Measurements from ENCODE around the gene LAMTOR4. TPM values are rescaled to one million over a fixed set of nuclear protein-coding genes. Genes with fewer than 3 reads are reported as not detected.
"Not testable (repeated sequence)": the region's sequence is repeated elsewhere in the genome, so short reads cannot be mapped to it uniquely, and the experiment has no call there.

The LAMTOR4 gene
- total RNA-seq, 1 experiment from 2014 or later: 54.8 TPM

DNA sequence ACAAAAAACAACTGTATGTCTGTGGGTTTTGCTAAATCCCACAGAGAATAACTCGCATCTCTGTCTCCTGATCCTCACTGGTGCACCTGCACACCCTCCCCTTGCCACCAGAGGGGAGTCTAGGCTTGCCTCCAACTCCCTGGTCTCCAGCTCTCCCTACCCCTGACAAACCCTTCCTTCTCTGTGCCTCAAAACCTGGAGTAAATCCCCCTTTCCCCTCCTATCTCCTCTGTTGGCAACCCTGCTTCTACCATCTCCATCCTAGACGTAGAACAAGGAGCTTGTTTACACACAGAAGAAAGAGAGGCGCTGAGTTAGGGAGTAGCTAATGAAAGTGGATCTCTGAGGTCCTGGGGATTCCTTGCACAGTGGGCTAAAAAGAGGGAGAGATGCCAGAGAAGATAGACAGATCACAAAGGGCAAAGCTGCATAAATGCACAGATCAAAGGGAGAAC, 16.0 kb upstream of the LAMTOR4 start:
- Histone ChIP-seq H3K27me3 (no peaks in the 10 kb centered on the region), H3K4me3 (no peak overlapping the region)
- DNase-seq: peak; percentile 29

DNA sequence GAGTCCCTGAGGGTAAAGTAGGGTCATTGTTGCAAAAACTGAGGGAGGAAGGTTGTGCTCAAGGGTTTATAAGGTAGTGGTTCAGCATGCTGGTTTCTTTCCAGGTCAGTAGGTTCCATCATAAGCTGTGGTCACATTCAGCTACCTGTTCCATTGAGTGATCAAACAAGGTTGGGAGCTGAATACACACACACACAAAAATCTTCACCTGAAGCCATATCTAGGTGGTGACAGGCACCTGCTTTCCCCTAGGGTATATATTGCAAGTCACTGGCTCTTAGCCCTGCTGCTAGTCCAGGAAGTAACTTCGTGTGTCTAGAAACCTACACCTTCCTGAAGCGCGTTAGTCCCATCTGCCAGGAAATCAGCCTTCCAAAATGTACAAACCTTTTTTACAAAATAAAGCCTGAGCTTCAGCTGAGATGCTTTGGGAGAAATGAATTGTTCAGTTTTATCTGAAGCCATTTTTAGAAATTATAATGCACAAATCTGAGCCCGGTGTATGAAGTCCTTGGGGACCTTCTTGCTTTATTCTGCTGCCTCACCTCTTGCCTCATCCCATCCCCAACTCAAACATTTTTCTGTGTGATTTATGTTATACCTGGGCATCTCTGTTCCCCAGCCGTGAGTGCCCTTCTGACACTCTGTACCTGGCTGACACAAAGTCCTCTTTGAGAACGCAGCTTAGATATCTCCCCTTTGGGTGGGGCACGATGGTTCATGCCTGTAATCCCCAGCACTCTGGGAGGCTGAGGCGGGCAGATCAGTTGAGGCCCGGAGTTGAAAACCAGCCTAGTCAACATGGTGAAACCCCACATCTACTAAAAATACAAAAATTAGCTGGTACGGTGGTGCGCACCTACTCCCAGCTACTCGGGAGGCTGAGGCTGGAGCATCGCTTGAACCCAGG, 10.6 kb upstream of the LAMTOR4 start:
- Histone ChIP-seq H3K36me3 (no peaks in the 10 kb centered on the region), H3K27me3 (no peaks in the 10 kb centered on the region), H3K9me3 (no peaks in the 10 kb centered on the region), H3K4me3 (no peak overlapping the region)
- no peak for DNase-seq

More for the DNA sequence above, 16.0 kb upstream of the LAMTOR4 start:
- Histone ChIP-seq H3K9me3 (no peaks in the 10 kb centered on the region), H3K36me3 (no peaks in the 10 kb centered on the region)

DNA sequence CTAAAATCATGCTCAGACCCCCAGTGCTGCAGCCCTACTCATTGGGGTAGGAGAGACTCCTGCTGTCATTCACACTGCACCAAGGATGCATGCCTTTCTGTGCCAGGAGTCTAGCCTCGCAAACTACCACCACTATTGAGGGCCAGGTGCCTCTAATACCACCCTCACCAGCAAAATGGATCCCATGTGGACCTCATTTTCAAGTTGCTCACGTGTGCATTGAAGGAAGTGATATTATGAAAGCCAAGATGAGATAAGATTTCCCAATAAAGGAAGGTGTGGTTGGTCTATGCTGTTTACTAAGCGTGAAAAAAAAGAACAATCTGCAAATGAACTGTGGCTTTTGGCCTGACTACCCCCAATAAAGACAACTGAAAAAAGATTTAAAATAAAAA, 7.2 kb upstream of the LAMTOR4 start:
- no peaks in the 10 kb centered on the region for H3K36me3 ChIP-seq
- H3K4me3 ChIP-seq: no peak overlapping the region
- no peak for DNase-seq
- H3K9me3 ChIP-seq: no peaks in the 10 kb centered on the region
- no peaks in the 10 kb centered on the region for H3K27me3 ChIP-seq

DNA sequence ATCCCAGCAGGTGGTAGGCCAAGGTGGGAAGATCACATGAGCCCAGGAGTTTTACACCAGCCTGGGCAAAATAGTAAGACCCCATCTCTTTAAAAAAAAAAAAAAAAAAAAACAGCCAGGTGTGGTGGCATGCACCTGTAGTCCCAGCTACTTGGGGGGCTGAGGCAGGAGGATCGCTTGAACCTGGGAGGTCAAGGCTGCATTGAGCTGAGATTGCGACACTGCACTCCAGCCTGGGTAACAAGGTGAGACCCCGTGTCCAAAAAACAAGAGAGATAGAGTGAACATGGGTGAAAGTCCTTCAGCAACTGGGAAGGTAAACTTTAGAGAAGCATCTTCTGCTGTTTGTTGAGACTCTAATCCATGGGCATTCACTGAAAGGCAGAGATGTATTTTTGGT, 6.3 kb upstream of the LAMTOR4 start:
- Histone ChIP-seq H3K9me3 (no peaks in the 10 kb centered on the region), H3K4me3 (no peak overlapping the region), H3K27me3 (no peaks in the 10 kb centered on the region), H3K36me3 (no peaks in the 10 kb centered on the region)
- no peak for DNase-seq

DNA sequence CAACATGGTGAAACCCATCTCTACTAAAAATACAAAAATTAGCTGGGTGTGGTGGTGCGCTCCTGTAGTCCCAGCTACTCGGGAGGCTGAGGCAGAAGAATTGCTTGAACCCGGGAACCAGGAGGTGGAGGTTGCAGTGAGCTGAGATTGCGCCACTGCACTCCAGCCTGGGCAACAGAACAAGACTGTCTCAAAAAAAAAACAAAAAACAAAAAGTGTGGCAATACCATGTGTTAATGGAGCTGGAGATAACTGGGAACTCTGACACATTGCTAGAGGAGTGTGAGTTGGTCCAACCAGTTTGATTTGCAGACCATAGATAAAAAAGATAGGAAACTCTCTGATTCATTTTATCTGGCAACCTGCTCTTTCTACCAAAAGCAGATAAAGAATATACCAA, 2.4 kb upstream of the LAMTOR4 start:
- H3K36me3 ChIP-seq, H3K27me3 ChIP-seq, H3K4me3 ChIP-seq, H3K9me3 ChIP-seq, DNase-seq: not testable (repeated sequence)

DNA sequence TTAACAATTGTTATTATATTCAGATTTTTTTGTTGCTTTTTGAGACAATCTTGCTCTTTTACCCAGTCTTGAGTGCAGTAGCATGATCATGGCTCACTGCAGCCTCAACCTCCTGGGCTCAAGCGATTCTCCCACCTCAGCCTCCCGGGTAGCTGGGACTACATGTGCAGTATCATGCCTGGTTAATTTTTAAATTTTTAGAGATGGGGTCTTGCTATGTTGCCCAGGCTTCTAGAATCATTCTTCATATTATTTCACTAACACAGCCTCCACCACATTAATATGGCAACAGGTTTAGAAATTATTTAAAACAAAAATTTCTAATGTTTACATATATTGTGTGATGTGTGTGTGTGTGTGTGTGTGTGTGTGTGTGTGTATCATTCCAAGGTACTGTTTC, 1.4 kb upstream of the LAMTOR4 start:
- Histone ChIP-seq H3K36me3 (no peaks in the 10 kb centered on the region), H3K27me3 (no peaks in the 10 kb centered on the region), H3K9me3 (no peaks in the 10 kb centered on the region), H3K4me3 (no peak overlapping the region)
- no peak for DNase-seq

DNA sequence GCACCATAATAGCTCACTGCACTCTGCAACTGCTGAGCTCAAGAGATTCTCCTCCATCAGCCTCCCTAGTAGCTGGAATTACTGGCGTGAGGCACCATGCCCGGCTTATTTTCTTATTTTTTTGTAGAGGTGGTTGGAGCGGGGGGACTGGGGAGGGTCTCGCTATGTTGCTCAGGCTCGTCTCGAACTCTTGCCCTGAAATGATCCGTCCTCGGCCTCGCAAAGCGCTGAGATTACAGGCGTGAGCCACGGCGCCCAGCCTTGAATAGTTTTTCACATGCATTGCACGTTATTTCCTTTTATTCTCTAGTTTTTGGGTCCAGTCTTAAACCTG, 526 bp upstream of the LAMTOR4 start:
- no peak for DNase-seq
- H3K27me3 ChIP-seq: no peaks in the 10 kb centered on the region
- H3K9me3 ChIP-seq: no peaks in the 10 kb centered on the region
- peak overlapping the region; percentile 89 for H3K4me3 ChIP-seq
- H3K36me3 ChIP-seq: no peaks in the 10 kb centered on the region

DNA sequence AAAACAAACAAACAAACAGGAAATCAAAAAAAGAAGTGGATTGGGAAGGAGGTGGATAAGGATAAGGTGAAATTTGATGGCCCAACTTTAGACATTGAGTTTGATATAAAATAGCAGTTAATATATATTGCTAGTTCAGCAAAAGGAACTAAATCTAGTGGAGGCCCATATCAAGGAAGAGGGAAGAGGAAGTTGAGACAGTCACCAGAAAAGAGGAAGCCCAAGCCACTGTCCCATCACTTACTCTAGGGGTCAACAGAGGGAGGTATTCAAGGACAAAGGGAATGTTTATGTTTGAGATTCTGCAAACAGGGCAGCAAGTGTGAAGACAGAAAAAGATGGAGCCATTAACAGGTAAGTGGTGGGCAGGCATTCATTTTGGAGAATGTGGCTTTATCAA, 3.7 kb downstream of the LAMTOR4 start:
- H3K4me3 ChIP-seq: no peak overlapping the region
- no peak for DNase-seq
- no peaks in the 10 kb centered on the region for H3K9me3 ChIP-seq
- peaks cover 3% of the 10 kb centered on the region for H3K36me3 ChIP-seq
- H3K27me3 ChIP-seq: no peaks in the 10 kb centered on the region

DNA sequence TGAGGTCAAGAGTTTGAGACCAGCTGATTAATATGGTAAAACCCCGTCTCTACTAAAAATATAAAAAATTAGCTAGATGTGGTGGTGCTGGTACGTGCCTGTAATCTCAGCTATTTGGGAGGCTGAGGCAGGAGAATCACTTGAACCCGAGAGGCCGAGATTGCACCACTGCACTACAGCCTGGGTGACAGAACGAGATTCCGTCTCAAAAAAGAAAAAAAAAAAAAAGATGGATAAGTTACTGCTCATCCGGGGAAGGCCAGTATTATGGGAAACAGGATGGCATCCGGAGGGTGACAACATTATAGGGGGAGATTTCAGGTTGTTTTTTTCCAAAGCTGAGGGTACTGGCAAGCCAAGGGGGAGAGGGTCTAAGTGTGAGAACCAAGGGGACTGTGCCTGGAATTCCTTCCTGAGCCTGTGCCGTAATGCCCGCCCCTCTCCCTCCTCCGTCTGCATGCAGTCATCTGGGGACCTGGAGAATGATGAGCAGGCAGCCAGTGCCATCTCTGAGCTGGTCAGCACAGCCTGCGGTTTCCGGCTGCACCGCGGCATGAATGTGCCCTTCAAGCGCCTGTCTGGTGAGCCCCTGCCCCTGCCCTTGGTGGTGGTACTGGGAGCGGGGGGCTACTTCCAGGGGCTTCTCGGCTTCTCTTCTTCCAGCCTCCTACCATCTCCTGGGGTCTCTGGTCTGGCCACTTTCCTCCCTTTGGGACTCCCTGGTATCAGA, 4.4 kb downstream of the LAMTOR4 start:
- Histone ChIP-seq H3K9me3 (no peaks in the 10 kb centered on the region), H3K36me3 (peaks cover 4% of the 10 kb centered on the region), H3K27me3 (no peaks in the 10 kb centered on the region), H3K4me3 (no peak overlapping the region)
- DNase-seq: no peak

DNA sequence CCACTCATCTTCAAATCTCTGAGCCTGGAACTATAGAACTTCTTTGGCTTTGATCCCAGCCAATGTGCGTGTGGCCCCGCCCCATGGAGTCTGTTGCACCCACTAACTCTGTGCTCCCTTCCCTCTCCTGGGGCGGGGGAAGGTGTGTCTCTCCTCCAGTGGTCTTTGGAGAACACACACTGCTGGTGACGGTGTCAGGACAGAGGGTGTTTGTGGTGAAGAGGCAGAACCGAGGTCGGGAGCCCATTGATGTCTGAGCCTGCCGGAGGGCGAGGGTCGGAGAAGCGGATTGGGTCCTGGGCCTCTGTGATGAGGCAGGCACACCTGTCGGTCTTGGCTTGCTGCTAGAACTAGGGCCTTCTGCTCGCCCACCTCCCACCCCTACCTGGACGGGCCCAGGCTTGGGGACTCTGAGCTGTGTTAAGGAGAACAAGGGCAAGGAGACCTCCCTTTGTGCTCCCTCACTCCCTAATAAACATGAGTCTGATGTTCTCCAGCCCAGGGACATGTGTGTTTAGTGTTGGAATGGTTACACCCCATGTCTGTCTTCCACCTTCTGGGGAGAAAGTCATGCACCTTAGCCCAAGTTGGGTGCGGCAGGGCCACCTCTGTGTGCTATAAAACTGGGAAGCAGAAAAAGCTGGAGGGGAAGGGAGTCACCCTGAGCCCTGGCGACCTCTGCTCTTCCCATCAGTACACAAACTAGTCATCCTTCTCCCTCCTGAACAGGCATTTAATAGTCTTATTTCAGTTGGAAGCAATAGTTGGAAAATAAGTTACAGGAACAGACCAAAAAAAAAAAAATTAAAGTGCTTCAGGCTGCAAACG, 5.2 kb downstream of the LAMTOR4 start:
- H3K9me3 ChIP-seq: no peaks in the 10 kb centered on the region
- no peak overlapping the region for H3K4me3 ChIP-seq
- no peak for DNase-seq
- H3K36me3 ChIP-seq: peaks cover 4% of the 10 kb centered on the region
- H3K27me3 ChIP-seq: no peaks in the 10 kb centered on the region

DNA sequence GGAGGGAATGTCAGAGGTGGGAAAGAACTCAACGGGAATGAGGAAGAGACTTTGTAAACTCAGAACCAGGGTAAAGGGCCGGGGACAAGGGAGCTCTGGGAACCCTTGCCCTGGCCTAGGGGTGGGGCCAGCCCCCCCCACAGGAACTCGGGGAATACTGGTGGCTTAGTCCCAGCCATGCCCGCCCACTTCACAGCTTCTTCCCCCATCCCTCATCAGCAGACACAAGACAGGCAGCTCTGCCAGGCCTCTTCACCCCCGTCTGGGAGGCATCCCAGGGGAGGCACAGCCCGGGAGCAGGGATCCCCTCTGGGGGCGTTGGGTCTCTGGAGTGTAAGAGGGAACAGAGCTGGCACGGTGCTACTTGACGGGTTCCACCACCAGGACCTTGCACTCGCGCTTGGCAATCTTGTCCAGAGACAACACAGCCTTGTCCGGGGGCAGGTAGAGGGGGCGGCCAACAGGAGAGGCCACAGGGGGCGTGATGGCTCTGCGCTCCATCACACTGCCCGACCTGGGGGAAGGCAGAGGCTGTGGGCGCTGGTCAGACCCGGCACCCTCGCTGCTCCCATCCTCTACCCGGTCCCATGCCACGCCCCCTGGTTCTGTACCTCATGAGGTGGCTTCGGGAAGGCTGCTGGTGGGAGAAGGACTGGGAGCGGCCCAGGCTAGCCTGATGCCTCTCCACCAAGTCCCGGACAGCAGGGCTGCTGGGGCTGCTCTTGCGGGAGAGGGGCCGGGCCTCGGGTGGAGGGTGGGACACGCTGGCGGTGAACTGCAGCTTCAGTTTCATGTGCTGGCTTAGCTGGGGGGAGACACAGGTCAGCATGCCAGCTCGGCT, 6.2 kb downstream of the LAMTOR4 start:
- Histone ChIP-seq H3K9me3 (no peaks in the 10 kb centered on the region), H3K27me3 (no peaks in the 10 kb centered on the region), H3K36me3 (peaks cover 4% of the 10 kb centered on the region), H3K4me3 (no peak overlapping the region)
- DNase-seq: no peak

DNA sequence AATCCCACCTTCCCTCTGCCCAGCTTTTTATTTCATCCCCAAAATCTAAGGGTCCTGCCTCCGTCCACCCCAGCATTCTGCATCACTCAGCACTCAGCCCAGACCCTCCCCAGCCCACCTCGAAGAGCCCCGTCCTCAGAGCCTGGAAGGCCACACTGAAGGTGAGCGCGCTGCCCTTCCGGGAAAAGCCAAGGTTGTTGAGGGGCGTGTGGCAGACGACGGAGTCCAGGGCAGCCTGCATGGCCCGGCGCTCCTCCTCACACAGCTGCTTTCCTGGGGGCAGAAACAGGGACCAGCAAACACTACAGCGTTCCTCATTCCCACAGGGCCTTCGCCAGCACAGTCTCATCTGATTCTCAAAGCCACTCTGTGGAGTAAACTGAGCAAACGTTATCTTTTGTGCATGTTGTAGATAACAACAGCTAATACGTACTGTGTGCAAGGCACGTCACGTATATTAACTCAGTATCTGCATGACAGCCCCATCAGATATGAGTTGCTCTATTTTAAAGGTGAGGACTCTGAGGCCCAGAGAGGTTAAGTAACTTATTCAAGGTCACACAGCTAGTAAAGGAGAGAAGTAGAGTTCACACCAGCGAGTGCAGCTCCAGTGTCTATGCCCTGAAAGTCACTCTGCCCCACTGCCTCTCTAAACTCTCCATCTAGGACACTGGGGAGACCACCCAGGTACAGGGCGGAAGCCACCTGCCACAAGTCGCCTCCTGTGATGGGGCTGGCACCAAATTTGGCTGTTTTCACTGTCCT, 7.0 kb downstream of the LAMTOR4 start:
- no peak for DNase-seq
- Histone ChIP-seq H3K36me3 (peaks cover 4% of the 10 kb centered on the region), H3K27me3 (no peaks in the 10 kb centered on the region), H3K4me3 (no peak overlapping the region), H3K9me3 (no peaks in the 10 kb centered on the region)

DNA sequence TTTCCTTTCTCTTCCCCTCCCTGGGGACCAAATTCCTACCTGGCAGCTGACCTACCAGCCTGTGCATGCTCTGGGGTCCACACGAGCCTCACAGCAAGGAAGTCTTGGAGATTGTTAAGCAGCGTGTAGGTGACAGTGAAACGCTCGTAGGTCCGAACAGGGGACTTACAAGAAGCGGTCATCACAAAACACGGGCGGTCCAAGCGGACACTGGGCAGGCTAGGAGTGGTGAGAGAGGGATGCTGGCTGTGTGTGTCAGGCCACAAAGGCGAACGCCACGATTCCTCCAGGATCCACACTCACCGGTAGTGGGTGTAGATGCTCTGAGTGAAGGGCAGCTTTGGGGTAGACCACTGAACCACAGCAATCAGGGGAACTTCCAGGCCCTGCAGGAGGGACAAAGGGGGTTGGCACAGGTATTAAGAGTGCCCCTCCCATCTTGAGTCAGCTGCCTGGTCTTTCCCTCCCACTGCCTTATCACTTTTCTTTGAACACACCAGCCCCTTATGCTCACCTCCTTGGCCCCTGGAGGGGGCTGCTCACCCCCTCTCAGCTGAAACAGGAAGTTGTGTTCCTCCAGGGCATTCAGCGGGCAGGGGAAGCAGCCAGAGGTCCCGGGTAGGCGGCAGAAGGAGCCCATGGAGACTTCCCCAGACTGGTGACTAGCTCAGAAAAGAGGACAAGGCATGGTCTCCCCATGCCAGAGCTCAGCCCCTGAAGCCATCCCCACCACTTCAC, 7.8 kb downstream of the LAMTOR4 start:
- H3K27me3 ChIP-seq: no peaks in the 10 kb centered on the region
- DNase-seq: no peak
- no peak overlapping the region for H3K4me3 ChIP-seq
- peaks cover 4% of the 10 kb centered on the region for H3K36me3 ChIP-seq
- H3K9me3 ChIP-seq: no peaks in the 10 kb centered on the region

DNA sequence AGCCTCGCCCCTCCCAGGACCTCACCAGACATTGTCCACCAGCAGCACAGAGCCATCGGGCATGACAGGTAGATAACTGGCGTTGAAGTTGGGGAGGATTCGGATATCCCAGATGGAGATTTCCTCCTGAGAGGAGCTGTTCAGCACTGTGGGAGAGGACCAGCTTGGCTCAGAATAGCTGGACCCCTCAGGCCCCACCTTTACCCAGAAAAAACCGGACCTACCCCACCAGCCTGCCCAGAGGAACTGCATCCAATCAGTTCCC, 8.3 kb downstream of the LAMTOR4 start:
- no peak overlapping the region for H3K4me3 ChIP-seq
- DNase-seq: no peak
- H3K9me3 ChIP-seq: no peaks in the 10 kb centered on the region
- H3K36me3 ChIP-seq: peaks cover 4% of the 10 kb centered on the region
- H3K27me3 ChIP-seq: no peaks in the 10 kb centered on the region
